HG03469 (cell line): ENCODE measurements around the gene PRKAG2.

Experiments used
- ATAC-seq: cut with Tn5 transposase; IDR thresholded peaks from one replicate; pipeline ENCODE4 v1.9.1; 2021; ENCODE audit warnings: mild to moderate bottlenecking, moderate library complexity, moderate number of reproducible peaks; ENCODE audit not compliant: unreplicated experiment

PRKAG2 gene

DNA sequence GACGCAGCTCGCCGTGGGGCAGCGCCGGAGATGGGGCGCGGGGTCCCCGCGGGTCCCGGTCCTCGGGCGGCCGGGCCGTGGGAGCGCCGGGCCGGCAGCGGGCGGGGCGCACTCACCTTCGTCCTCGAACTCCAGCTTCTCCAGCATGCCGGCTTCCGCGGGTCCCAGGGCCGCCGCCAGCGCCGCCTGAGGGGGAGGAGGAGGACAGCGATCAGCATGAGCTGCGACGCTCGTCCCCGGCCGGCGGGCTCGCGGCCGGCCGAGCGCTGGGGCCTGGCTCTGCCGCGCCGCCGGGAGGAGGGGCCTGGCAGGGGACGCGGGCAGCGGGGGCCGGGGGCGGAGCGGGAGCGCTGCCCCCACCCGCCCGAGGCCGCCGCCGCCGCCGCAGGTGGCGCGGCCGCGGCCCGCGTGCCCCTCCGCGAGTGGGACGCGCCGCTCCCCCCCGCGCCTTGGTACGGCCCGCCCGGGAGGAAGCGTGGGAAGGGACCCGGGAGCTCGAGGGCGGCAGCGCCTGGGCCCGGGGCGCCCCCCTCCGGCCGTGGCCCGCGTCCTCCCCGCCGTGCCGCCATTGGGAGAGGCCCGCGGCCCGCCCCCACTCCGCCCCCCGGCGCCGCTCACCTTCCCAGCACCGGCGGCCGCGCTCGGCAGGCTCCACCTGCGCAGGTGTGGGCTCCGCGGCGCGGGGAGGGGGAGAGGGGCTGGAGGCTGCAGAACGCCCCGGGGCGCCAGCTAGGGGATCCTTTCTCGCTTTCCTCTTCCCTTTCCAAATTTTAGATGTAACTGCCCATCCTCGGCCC, 244.8 kb downstream of the PRKAG2 start:
- ATAC-seq = peak; percentile 64

DNA sequence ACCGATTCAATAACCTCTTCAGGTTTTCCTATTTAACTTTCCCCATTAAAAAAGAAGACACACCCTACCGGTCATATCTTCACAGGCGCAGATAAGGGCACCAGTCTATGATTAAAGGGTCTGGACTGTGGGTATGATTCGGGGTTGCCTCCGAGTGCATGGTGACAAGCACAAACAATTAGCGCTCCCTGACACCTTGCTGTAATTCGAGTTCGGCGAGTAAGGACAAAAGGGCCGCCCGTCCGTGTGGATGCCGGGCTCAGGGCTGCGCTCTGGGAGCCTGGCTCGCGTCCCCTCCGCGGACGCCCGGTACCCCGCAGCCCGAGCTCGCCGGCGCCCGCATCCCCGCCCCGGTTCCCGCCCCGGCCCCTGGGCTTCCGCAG, 245.4 kb downstream of the PRKAG2 start:
- ATAC-seq = no peak

DNA sequence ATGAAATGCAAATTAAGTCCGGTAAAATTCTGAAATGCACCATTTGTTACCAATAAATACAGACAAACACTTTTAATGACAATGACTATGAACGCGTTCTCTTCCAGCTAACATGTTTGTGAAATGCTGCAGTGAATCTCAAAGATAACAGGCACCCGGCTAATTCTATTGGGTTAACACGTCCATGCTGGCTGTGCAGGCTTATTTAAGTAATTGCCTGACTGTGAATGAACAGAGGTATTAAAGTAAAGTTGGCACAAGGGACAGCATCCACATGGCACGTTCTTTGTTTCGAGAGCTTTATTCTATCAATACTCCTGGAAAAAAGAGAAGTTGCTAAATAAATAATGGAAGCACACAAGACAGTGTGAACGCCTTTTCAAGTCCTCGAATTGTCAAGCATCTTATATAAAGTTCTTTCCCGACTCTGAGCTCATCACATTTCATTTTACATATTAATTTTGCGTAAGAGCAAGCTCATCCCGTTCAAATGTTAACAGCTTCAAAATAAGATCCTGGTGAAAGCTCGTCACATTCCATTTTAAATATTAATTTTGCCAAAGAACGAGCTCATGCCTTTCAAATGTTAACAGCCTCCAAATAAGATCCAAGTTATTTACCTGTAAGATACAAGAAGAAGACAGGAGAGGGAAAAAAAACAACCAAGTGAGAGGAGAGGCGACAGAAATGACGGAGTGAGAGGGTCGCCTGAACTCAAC, 245.9 kb downstream of the PRKAG2 start:
- no peak for ATAC-seq

DNA sequence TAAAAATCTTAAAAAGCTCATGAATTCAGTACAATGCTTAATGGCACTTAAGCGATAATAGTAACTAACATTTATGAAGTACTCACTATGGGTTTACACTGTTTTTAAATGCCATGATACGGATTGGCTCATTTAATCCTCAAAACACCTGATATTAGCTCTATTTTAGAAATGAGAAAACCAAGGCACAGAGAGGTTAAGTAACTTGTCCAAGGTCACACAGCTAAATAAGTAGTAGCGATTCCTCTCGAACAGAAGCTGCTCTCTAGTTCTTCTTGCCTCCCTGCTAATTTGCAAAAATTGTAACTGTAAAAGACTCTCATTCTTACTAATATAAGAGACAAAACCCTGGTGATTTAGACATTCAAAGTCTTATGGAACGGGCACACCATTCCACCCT, 246.6 kb downstream of the PRKAG2 start:
- no peak for ATAC-seq

DNA sequence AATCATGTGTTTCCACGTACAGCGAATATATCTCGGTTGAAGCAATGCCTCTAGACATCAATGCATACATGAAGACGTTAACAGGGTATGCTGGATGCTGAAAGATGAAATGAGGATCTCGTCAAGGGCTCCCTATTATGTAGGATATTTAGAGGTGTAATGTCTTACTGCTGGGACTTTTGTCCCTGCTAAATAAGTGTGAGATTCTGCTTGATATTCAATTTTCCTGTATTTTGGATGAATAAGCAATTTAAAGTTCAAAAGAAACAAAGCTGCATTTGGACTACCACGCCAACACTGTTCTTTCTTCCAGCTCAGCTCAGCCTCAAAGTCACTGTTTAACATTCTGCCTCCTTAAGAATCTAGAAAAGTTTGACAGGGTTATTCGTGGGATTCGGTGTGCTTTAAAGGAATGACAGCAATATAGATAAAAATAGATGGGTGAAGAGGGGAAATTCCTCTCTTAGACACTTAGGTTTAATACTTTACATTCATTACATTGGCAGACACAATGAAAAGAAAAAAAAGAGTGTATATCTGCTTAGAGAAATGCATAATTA, 247.1 kb downstream of the PRKAG2 start:
- ATAC-seq = no peak

DNA sequence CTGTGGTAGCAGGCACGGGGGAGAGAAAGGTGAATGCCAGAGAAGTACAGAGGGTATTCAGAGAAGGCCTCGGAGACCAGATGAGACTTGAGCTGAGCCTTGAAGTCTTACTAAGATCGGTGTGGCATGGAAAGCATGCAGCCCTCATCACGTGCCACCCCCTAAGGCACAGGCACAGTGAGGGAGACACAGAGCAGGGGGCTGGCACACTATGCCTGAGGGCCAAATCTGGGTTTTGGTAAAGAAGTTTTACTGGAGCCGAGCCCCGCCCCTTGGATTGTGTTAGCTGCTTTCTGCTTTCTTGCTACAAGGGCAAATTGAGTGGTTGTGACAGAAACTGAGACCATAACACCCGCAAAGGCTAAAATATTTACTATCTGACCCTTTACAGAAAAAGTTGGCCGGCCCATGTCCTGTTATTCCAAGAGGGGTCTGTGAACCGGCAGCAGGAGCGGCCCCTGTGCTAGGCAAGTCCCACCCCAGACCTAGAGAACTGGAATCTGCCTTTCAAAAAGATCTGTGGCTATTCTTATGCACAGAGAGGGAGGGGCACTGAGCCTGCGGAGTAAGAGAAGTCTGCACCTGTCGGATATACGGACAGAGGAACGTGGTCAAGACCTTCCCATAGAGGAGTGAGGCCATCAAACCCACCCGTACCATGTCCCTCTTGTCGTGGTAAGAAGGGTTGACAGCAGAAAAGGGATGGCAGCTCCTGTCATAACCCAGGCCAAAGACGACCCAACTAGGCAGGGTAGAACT, 247.9 kb downstream of the PRKAG2 start:
- no peak for ATAC-seq

DNA sequence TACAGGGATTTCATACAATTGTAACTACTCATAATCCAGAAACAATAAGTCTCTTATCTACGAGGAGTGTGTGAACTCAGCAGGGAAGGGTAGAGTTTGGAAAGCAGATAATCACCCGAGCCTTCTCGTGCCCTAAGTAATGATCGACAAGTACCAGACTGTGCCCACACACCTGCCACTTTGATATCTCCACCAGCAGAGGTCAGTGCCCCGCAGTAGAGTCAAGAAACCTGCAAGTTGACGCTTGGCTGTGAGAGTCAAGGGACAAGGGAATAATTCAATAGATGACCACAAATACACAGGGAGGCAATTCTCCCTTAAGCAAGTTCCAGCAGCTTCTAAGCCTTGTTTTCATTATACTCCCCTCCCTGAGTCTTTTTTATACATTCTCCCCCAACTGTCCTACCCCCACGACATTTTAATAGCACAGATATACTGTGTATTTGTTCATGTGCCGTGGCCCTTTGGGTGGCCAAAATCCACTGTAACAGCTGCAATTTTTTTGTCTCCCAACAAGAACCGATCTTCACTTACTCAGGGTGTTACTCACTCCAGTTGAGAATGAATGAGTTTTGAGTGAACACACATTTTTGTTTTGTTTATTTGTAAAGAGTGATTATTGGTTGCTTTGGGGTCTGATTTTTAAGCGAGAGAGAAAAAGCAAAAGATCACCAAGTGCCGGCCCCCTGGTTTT, 250.3 kb downstream of the PRKAG2 start:
- no peak for ATAC-seq

DNA sequence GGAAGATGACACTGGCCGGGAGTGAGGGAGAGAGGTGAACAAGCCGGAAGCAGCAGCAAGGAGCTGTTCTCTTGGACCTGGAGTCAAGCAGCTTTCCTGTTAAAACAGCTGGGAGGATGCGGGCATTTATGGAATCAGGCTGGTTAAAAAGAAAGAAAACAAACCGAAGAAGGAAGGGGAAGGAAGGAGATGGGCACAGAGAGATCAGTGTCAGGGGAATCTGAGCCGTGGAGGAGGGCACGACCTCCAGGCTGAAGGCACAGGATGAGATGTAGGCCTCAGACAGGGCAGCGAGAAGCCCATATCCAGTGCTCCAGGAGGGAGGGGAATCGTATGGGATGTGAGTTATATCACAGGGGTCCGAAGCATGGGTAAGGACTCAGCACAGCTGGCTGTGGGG, 251.3 kb downstream of the PRKAG2 start:
- no peak for ATAC-seq

DNA sequence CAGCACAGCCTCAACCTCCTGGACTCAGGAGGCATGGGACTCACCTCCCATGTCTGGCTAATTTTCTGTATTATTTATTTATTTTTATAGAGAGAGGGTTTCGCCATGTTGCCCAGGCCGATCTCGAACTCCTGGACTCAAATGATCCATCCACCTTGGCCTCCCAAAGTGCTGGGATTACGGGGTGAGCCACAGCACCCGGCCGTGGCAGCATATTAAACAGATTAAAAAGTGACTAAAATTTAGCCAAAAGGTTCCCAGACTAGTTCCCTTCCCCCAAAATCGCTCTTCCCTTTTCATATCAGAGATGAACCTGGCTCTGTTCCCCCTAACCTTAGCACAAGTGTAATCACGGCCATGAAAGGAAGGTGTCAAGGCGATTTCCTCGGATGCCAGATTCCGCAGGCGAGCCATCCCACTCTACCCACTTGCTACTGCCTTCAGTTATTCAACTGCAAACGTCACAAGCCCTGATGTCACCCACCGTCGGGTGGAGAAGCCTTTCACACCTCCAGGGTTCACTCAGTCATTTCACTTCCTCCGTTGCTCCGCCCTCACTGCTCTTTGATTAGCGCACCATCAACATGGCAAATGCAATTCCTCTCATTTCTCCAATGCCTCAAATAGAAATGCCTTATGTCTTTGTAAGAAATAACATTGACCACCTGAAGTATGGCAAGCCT, 252.5 kb downstream of the PRKAG2 start:
- ATAC-seq = no peak

DNA sequence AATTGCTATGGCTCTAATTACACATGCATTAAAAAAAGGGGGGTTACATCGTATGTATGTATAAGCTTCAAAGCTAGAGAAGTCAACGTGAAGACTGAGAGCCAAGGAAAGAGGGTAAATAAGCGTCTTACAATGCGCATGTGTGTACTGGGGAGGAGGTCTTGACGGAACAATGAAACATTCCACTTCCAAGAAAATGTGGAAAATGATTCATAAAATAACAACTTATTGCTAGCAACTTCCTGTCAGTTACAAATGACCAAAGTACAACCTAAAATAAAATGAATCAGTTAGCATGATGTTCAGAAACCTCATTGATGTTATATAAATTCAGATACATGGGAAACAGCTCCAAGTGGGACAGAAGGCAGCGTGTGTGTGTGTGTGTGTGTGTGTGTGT, 253.1 kb downstream of the PRKAG2 start:
- ATAC-seq = no peak

DNA sequence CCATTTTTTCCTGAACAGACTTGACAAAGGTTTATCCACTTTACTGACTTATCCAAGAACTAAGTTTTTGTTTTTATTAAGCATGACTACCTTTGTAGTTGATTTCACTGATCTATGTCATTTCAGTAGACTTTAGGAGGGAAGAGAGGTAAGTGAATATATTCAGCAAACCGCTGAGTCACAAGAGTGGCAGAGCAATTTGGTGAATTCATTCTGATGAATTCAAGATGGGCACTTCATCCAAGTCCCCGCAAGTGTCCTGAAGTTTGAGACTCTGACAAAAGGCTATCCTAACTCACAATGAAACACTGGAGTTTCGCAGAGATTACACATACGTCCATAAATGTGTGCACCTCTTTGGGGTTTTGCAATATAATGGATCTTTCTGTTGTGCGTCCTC, 255.0 kb downstream of the PRKAG2 start:
- ATAC-seq = no peak

DNA sequence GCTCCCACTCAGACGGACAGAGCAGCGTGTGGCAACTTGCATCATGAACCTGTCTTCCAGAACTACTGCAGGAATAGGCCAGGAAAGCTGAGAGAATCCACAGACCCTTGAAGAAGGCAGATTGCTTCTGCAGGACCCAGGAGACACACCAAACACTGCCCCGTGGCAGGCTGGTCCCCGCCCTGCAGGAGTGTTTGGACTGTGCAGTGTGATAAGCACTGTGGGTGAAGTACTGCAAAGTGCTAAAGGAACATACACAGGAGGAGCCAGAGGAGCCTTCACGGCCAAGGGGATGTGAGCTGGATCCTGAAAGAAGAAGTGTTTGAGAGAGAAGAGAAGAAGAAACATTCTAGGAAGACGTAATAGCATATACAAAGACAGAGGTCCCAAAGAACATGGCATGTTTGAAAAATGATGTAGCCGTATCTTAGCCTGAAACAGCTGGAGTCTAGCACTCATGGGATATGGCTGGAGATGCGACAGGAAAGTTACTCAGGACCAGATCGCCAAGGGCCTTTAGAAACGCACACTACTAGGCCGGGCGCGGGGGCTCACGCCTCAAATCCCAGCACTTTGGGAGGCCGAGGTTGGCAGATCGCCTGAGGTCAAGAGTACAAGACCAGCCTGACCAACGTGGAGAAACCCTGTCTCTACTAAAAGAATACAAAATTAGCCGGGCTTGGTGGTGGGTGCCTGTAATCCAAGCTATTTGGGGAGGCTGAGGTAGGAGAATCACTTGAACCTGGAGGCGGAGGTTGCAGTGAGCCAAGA, 260.3 kb downstream of the PRKAG2 start:
- ATAC-seq = no peak

DNA sequence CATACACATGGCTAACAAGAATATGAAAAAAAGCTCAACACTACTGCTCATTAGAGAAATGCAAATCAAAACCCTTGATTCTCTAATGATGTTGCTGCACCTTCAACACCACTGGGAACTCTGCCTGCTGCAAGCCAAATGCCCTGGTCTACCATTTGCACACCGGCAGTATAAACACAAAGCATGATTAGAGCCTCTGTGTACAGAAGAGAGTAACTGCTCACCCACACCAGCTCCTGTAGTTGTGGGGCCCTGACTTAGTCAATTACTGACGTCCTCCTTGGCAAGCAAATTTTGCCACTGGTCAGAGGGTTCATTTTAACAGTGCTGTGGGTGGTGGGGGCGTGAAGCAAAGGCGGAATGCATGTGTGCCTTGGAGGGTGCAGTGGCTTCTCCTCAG, 261.1 kb downstream of the PRKAG2 start:
- ATAC-seq = no peak

DNA sequence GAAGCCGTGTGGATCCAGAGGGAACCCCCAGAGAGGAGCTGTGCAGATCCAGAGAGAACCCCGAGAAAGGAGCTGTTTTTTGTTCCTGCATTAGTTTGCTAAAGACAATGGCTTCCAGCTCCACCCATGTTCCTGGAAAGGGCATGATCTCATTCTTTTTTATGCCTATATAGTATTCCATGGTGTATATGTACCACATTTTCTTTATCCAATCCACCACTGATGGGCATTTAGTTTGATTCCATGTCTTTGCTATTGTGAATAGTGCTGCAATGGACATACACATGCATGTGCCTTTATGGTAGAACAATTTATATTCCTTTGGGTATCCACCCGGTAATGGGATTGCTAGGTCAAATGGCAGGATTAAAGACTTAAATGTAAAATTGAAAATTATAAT, 261.9 kb downstream of the PRKAG2 start:
- ATAC-seq = no peak

DNA sequence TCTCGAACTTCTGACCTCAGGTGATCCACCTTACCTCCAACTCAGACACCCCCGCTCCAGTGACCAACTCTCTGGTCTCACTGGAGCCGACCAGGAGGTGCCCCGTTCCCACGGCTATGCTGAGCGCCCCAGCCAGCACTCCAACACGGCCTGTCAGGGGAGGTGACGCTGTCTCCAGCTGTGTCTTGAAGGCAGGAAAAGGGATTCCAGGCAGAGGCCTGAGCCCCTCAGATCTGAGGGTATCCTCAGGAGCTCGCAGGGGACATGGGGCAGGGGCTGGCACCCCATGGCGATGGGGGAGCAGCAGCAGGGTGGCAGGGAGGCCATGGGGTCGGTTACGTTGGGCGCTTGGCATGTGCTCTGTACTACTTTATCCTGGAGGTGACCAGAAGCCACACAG, 262.9 kb downstream of the PRKAG2 start:
- no peak for ATAC-seq

DNA sequence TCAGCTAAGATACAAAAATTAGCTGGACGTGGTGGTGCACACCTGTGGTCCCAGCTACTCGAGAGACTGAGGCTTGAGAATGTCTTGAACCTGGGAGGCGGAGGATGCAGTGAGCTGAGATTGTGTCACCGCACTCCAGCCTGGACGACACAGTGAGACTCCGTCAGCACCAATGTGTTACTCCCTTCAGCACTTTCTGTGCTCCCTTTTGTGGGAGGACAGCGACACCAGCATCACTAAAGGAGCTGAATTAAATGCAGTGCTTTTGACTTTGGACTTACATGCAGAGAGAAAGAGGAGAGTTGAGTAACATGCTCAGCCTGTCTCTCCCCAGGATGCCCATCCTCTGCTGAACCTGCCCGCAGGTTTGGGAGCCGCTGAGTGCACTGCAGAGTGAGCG, 265.0 kb downstream of the PRKAG2 start:
- no peak for ATAC-seq

DNA sequence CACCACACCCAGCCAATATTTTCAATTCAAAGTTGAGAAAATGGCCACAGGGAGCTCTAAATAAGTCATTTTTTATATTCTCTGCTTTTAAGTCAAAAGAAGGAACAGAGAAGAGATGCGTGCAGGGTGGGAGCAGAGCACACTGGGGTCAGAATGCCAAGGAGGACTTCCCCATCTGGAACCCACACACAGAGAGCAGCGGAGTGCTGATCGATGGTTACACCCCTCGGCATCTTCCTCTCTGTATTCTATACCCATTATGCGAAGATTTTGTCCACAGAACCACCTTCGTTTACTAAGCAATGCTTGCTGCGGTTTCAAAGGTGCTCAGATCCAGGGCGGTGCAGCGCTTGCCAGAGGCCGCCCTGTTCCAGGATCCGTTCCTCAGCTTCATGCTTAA, 265.9 kb downstream of the PRKAG2 start:
- ATAC-seq = no peak

DNA sequence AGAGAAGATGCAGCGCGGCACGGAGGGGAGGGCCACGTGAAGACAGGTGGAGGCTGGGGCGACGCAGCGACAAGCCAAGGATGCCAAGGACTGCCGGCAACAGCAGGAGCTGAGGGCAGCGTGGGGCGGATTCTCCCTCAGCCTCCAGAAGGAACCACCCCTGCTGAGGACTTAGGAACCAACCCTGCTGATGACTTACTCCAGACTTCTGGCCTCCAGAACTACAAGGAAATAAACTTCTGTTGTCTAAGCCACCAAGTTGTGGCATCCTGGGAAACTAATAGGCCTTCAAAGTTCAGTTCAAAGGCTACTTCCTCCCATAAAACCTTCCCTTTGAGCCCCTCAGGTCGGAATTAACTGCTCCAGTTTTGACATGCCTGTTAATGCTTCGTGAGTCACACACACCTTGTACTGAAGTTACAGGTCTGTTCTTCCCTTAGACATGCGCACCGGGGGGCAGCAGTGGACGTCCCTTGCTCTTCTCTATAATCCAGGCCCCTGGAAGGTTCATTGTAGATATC, 268.8 kb downstream of the PRKAG2 start:
- ATAC-seq = no peak

DNA sequence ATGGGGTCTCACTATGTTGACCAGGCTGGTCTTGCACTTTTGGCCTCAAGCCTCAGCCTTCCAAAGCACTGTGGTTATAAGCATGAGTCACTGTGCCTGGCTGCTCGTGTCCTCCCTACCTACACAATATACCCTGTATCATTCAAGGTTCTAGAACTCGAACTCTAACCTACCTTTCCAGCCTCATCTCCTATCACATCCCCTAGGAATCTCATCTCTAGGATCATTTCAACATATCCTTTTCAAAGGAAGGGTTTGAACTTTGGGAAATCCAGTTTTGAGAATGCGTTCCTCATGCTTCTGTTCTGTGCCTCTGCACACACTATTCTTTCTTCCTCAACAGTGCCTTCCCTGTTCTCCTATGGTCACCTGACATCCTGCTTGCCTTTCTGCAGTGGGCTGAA, 269.4 kb downstream of the PRKAG2 start:
- no peak for ATAC-seq
